Stimulated activated CD8-positive, alpha-beta memory T cell treated with anti-CD3 and anti-CD28 coated beads, Interleukin-2, amount 100 ng/mL, for 1 hour (primary cell): ENCODE results near the gene RSRC2.
"Not testable (repeated sequence)": the region's sequence is repeated elsewhere in the genome, so short reads cannot be mapped to it uniquely, and the experiment has no call there.

ENCODE experiments used
- DNase-seq, 2 donors: peaks; one replicate each; pipeline ENCODE4 v3.0.0-alpha.2; 2020; ENCODE audit warnings: low read depth in 2 of 2

The RSRC2 gene

GRCh38 chr12:122518908-122519307 is 7.8 kb downstream of the RSRC2 start:
- no peak for DNase-seq

DNA sequence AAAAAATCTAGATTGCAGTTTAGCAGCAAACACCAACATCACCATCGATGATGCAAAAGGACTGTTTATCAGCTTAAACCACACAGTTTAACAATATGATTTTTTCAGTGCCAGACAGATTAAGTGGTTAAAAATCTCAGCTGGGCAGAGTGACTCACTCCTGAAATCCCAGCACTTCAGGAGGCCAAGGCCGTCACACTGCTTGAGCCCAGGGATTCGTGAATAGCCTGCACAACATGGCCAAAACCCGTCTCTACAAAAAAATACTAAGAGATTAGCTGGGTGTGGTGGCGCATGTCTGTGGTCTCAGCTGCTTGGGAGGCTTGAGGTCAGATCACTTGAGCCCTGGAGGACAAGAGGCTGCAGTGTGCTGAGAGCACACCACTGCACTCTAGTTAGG is 8.9 kb downstream of the RSRC2 start:
- no peak for DNase-seq

- no peak for DNase-seq
These were observed 10.0 kb downstream of the RSRC2 start for GRCh38 chr12:122516544-122517361.

DNA sequence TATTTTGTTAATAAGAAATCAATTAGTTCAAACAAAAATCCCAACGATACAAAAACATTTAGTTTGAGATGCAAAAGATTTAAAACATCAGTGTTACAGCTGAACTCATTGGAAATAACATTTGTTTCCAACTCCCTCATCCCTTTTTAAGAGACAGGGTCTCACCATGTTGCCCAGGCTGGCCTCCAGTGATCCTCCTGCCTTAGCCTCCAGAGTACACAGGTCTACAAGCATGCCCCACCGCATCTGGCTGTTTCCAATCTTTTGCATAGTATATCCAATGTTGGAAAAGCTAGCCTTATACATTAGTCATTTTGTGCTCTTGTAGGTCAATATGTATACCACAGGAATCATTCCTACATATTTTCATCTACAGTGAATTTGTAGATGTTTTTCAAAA is 11.5 kb downstream of the RSRC2 start:
- DNase-seq: no peak

- DNase-seq: no peak
These were observed 13.1 kb downstream of the RSRC2 start for GRCh38 chr12:122513660-122514059.

- not testable (repeated sequence) for DNase-seq
These were observed 13.7 kb downstream of the RSRC2 start for GRCh38 chr12:122513028-122513427.

GRCh38 chr12:122508163-122508562 is 18.6 kb downstream of the RSRC2 start:
- DNase-seq: no peak

- DNase-seq: no peak
These were observed 20.3 kb downstream of the RSRC2 start for GRCh38 chr12:122506393-122506938.

DNA sequence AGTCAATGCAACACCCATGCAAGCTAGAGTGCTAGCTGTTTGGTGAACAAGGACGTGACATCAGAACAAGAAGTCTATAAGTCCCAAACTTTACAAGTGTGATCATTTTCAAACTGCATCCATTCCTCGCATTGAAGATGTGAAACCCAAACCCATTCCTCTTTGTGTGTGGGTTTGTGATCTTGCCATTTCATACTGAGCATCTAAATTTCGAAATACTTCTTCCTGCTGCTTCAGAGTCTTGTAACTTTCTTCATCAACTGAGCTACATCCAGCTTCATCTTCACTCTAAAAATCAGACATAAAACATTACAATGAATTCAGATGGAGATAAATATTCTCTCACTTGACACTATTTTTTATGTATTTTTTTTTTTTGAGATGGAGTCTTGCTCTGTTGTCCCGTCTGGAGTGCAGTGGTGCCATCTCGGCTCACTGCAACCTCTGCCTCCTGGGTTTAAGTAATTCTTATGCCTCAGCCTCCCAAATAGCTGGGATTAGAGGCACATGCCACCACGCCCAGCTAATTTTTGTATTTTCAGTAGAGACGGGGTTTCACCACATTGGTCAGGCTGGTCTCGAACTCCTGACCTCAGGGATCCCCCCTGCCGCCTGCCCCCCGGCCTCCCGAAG is 21.2 kb downstream of the RSRC2 start:
- DNase-seq: no peak

DNA sequence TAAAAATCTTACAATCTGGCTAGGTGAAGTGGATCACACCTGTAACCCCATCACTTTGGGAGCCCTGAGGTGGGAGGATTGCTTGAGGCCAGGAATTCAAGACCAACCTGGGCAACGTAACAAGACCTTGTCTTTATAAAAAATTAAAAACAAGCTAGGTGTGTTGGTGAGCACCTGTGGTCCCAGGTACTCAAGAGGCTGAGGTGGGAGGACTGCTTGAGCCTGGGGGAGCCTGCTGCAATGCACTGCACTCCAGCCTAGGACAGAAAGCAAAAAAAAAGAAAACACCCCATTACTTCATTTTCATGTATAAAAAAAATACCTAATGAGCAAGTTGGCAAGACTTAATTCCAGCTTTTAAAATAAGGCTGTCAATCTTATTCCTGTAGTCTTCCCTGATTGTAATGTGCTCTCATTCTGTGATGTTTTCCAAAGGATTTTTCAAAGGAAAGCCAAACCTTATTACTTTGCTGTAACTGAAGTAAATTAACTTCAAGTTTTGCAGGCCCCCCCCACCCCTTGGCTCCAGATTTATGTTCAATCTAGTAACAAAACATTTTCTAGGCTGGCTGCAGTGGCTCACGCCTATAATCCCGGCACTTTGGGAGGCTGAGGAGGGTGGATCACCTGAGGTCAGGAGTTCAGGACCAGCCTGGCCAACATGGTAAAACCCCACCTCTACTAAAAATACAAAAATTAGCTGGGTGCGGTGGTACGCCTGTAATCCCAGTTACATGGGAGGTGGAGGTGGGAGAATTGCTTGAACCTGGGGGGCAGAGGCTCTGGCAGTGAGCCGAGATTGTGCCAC is 22.7 kb downstream of the RSRC2 start:
- DNase-seq: no peak

GRCh38 chr12:122503147-122503751 is 23.5 kb downstream of the RSRC2 start:
- DNase-seq: no peak

- no peak for DNase-seq
These were observed 25.2 kb downstream of the RSRC2 start for GRCh38 chr12:122501489-122501989.

GRCh38 chr12:122500685-122501488 is 25.8 kb downstream of the RSRC2 start, which contains the start of gene ZCCHC8:
Gene ZCCHC8, minus strand, starts transcription at chr12:122500932. Its CDS starts 92 bp downstream, at chr12:122500840.
- peak; percentile 91 for DNase-seq

DNA sequence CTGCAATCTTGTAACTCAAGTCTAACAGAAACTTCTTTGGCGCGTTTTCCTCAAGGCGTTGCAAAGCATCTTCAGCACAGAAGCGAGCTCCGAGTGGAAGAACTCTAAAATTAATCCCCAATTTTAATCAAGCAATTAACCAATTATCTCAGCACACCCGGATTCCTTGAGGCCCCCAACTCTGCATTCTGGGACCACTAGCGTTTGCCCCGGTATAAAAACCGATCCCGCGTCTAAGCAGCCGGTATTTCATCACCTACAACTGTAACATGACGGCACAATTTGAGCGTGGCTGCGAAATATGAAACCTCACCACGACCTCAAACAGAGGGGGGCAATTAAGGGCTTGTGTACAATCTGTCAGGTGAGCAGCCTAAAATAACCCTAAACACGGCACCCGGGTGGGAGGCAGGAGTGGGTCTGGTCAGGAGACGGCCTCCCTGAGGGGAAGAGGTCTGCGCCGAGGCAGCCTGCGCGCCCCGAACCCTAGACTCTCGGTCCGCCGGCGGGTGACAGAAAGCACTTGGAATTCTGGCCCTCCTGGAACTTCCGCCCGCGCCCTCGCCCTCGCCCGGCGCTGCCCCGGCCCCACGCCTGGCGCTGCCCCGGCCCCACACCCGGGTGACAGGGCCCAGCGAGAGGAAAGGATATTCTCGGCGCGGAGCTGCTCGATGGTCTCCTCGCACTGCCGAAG is 26.6 kb downstream of the RSRC2 start:
- no peak for DNase-seq

DNA sequence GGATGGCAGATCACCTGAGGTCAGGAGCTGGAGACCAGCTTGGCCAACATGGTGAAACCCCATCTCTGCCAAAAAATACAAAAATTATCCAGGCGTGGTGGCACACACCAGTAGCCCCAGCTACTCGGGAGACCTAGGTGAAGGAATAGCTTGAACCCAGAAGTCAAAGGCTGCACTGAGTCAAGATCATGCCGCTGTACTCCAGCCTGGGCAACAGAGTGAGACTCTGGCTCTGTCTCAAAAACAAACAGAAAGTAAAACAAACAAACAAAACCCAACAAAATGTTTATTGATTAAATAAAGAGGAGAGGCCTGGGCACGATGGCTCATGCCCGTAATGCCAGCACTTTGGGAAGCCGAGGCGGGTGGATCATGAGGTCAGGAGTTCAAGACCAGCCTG is 31.5 kb downstream of the RSRC2 start:
- DNase-seq: no peak

DNA sequence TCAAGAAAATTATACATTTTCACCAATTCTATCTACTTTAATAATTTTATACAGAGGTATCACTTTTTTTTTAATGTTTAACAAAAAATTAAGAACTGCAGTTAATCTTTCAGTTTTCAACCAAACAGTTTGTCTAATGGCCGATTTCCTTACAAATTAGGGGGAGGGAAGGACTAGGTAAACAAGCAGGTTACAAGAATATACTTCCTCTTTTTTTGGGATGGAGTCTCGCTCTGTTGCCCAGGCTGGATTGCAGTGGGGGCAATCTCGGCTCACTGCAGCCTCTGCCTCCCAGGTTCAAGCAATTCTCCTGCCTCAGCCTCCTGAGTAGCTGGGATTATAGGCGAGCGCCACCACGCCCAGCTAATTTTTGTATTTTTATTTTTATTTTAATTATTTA is 33.5 kb downstream of the RSRC2 start:
- DNase-seq: not testable (repeated sequence)

DNA sequence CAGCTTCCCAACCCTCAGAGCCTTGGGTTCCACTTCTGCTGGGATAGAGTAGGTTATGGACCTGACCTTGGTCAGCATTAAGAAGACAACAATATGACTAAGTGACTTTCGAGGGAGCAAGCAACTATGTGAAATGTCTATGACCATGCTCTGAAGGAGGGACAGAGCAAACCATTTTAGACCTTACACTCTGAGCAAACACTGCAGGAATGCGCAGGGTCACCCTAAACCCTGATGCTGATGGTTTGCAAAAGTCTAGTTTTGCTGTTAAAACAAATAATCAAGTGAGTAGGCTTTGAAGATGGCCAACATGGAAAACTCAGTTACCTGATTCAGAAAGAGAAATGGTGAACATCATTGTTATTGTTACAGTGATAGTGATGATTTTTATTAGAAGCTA is 34.7 kb downstream of the RSRC2 start:
- no peak for DNase-seq

DNA sequence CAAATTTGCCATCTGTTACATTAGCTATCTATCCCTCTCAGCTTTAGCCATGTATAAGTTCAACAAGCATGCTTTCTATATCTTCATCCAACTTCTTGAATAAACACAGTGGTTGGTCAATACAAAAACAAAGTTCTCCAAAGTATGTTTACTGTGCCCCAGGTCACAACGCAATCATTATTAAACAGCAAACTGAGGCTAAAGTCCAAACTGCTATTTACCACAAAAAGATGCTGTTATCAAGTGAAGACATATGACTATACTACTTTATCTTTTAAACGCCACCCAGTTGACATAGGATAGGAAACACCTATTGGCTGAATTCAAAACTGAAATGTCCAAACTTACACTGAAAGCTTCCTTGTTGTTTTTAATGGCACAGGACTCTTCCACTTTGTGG is 37.7 kb downstream of the RSRC2 start:
- no peak for DNase-seq

DNA sequence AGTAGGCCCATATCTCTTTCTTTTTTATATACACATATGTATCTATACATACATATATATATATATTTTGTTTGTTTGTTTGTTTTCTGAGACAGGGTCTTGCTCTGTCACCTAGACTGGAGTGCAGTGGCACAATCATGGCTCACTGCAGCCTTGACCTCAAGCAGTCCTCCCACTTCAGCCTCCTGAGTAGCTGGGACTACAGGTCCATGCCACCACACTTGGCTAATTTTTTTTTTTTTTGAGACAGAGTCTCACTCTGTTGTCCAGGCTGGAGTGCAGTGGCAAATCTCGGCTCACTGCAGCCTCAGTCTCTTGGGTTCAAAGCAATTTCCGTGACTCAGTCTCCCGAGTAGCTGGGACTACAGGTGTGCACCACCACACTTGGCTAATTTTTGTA is 38.9 kb downstream of the RSRC2 start:
- DNase-seq: not testable (repeated sequence)

- DNase-seq: no peak
These were observed 39.8 kb downstream of the RSRC2 start for GRCh38 chr12:122486805-122487426.
